Ovary (tissue), 9 donors: ENCODE measurements around the gene EPS8L1. TPM values are rescaled to one million over a fixed set of nuclear protein-coding genes. Genes with fewer than 3 reads are reported as not detected.

Source experiments
- DNase-seq, 5 donors: peaks; one replicate each; pipeline ENCODE4 v3.0.0-alpha.2; 2019 to 2020
- H3K27ac ChIP-seq, 2 donors: fragments of 200-600 bp; one replicate each; pipeline versions ENCODE4 v1.5.1 to v1.8.0; 2019 to 2022
- H3K27me3 ChIP-seq: fragments of 200-600 bp; one replicate; pipeline ENCODE4 v1.8.0; 2022
- H3K36me3 ChIP-seq: fragments of 200-600 bp; sonication (generic); one replicate; pipeline ENCODE4 v1.5.1; 2019
- H3K4me1 ChIP-seq: one replicate; pipeline ENCODE4 v1.8.1; 2013; ENCODE audit warnings: mild to moderate bottlenecking, moderate library complexity; ENCODE audit not compliant: insufficient read depth
- H3K4me3 ChIP-seq: fragments of 200-600 bp; sonication (generic); one replicate; pipeline ENCODE4 v1.5.1; 2017
- H3K9me3 ChIP-seq, 2 donors: fragments of 200-600 bp in 1 of 2; sonication (generic) in 1 of 2; one replicate each; pipeline versions ENCODE4 v1.5.1 to v1.8.1; 2013 to 2019; ENCODE audit warnings: mild to moderate bottlenecking in 1 of 2, moderate library complexity in 1 of 2
- CTCF ChIP-seq, 3 donors: fragments of 450-650 bp in 2 of 3; fragments of 200-600 bp in 1 of 3; IDR thresholded peaks; one replicate each; pipeline versions ENCODE4 v1.5.1 to v1.8.0; 2016 to 2022; ENCODE audit warnings: antibody characterized with exemption in 3 of 3, mild to moderate bottlenecking in 1 of 3
- EP300 ChIP-seq: sonication (generic); formaldehyde crosslinking; IDR thresholded peaks from one replicate; pipeline ENCODE4 v1.6.1; 2017; ENCODE audit warnings: antibody characterized with exemption
- POLR2A ChIP-seq: fragments of 450-650 bp; IDR thresholded peaks from one replicate; pipeline ENCODE4 v1.6.1; 2017; ENCODE audit warnings: antibody characterized with exemption, mild to moderate bottlenecking, moderate library complexity
- WGBS, 3 donors: extraction: QIAGEN DNeasy Blood & Tissue Kit in 1 of 3; methylation state at CpG; one replicate each; pipeline versions ENCODE4 v1.1.5 to v1.1.7; 2013 to 2017; 5-methylcytosine and 5-hydroxymethylcytosine counted together
- intact Hi-C, 4 donors: fragments of 100-400 bp; cut with DNase I; formaldehyde crosslinking; loops; one replicate each; pipeline versions ENCODE4 v1.11.0 to v1.15.1; 2022 to 2023
- polyA plus RNA-seq, 2 donors: library from polyadenylated mRNA; stranded (reverse); fragments of 200-250 nt in 1 of 2; fragments of 350-450 nt in 1 of 2; fragmentation: Illumina TruSeq in 1 of 2; extraction: RNeasy Lipid Tissue Mini Kit (QIAGEN cat#74804) in 1 of 2; gene quantifications; one replicate each; pipeline ENCODE4 v1.2.3, GENCODE V29; 2013 to 2014
- total RNA-seq, 7 donors: library from RNA; depleted of rRNA in 2 of 7; stranded (reverse); fragments of >200 nt in 2 of 7; fragmentation: NEBNext Ultra II Directional in 3 of 7; extraction: Animal tissue kit (Norgen Biotek cat#: 25700) in 3 of 7; gene quantifications; one replicate each; pipeline versions ENCODE4 v1.1.0 to v1.2.4, GENCODE V29; 2016 to 2023
- donor health status: DM: no; HTN: no; CAD: no; lungs with moderate emphysema.
- donor health status: DM: no; HTN: no; CAD: no.
- donor health status: Bipolar disorder and iron deficiency.
- donor health status: DM: yes; HTN: yes; CAD: no.
- donor health status: DM: no; HTN: no; CAD: no.
- donor health status: DM: yes; HTN: yes; CAD: no.

Gene EPS8L1
- total and polyA plus RNA-seq, 9 donors = 0.87 to 142 (median 5.1) TPM

GRCh38 chr19:55080121-55080967 is 4.7 kb downstream of the EPS8L1 start:
- intact Hi-C loops = no loop called here
- no peak overlapping the region for H3K27ac ChIP-seq
- H3K4me3 ChIP-seq = no peak overlapping the region
- peaks cover 11% of the 10 kb centered on the region for H3K27me3 ChIP-seq
- peak in 1 of 5 donors; percentile 60 for DNase-seq
- peaks cover 0 to 4% of the 10 kb centered on the region in 2 donors for H3K9me3 ChIP-seq
- H3K4me1 ChIP-seq = peaks cover 9% of the 10 kb centered on the region
- no peaks in the 10 kb centered on the region for H3K36me3 ChIP-seq
- no peak for TF ChIP-seq EP300
- TF ChIP-seq POLR2A = no peak
- 4 to 7% (median 5%) methylated on average over 55 of the region's 55 CpGs for WGBS, 3 donors

GRCh38 chr19:55080968-55081769 is 5.5 kb downstream of the EPS8L1 start:
- 2 to 3% (median 2%) methylated on average over 50 to 60 of the region's 60 CpGs for WGBS, 3 donors

GRCh38 chr19:55081770-55082019 is 6.0 kb downstream of the EPS8L1 start:
- H3K27ac ChIP-seq = no peak overlapping the region
- H3K4me3 ChIP-seq = no peak overlapping the region
- TF ChIP-seq POLR2A = no peak
- TF ChIP-seq EP300 = no peak
- TF ChIP-seq CTCF (IDR thresholded peaks at IDR 0.05) = no peak
- peaks cover 11% of the 10 kb centered on the region for H3K27me3 ChIP-seq
- H3K9me3 ChIP-seq = peaks cover 0 to 4% of the 10 kb centered on the region in 2 donors
- WGBS, 3 donors = 6 to 7% (median 7%) methylated on average over 22 of the region's 22 CpGs
- intact Hi-C loops = no loop called here
- no peaks in the 10 kb centered on the region for H3K36me3 ChIP-seq
- peak in 1 of 5 donors; percentile 28 for DNase-seq
- peaks cover 9% of the 10 kb centered on the region for H3K4me1 ChIP-seq

More at GRCh38 chr19:55080968-55081769, 5.5 kb downstream of the EPS8L1 start:
- intact Hi-C loops = no loop called here
- Histone ChIP-seq H3K9me3 (peaks cover 0 to 4% of the 10 kb centered on the region in 2 donors), H3K27me3 (peaks cover 11% of the 10 kb centered on the region), H3K27ac (no peak overlapping the region), H3K4me3 (no peak overlapping the region), H3K36me3 (no peaks in the 10 kb centered on the region), H3K4me1 (peaks cover 9% of the 10 kb centered on the region)
- TF ChIP-seq CTCF (IDR thresholded peaks at IDR 0.05) (no peak), EP300 (no peak), POLR2A (no peak)
- DNase-seq = peak in 3 of 5 donors; percentile 40 to 70 (median 65)

GRCh38 chr19:55082020-55082851 is 6.6 kb downstream of the EPS8L1 start:
- Histone ChIP-seq H3K4me3 (no peak overlapping the region), H3K27ac (no peak overlapping the region), H3K27me3 (peaks cover 11% of the 10 kb centered on the region), H3K36me3 (no peaks in the 10 kb centered on the region), H3K4me1 (peaks cover 11% of the 10 kb centered on the region), H3K9me3 (peaks cover 0 to 4% of the 10 kb centered on the region in 2 donors)
- DNase-seq = peak in 1 of 5 donors; percentile 33
- WGBS, 3 donors = 8 to 20% (median 8%) methylated on average over 55 to 64 of the region's 64 CpGs
- no peak for TF ChIP-seq CTCF (IDR thresholded peaks at IDR 0.05)
- no peak for TF ChIP-seq EP300
- no peak for TF ChIP-seq POLR2A
- intact Hi-C loops = no loop called here
